Activated T-helper 2 cell treated with anti-CD3 and anti-CD28 coated beads, Interferon-gamma antibody, Interleukin-2, Interleukin-4, amounts not matched to agents 10 μg/mL and 5 μg/mL and 100 μg/mL, durations not matched to agents 14 hours and 24 hours and 36 hours (primary cell): ENCODE results near the gene ZNF362. TPM values are rescaled to one million over a fixed set of nuclear protein-coding genes. Genes with fewer than 3 reads are reported as not detected.

Source experiments
- DNase-seq: peaks from one replicate; pipeline ENCODE4 v3.0.0; 2021; ENCODE audit warnings: low spot score
- H3K27ac Mint-ChIP-seq: one replicate; pipeline ENCODE4 v1.8.0; 2021; ENCODE audit warnings: mixed read lengths
- H3K27me3 Mint-ChIP-seq: one replicate; pipeline ENCODE4 v1.8.0; 2021; ENCODE audit warnings: low read depth, mixed read lengths
- H3K36me3 Mint-ChIP-seq: one replicate; pipeline ENCODE4 v1.8.0; 2021; ENCODE audit warnings: low read depth, mixed read lengths
- H3K4me1 Mint-ChIP-seq: one replicate; pipeline ENCODE4 v1.8.0; 2021; ENCODE audit warnings: low read depth, mixed read lengths
- H3K4me3 Mint-ChIP-seq: one replicate; pipeline ENCODE4 v1.8.0; 2021; ENCODE audit warnings: low read depth, mild to moderate bottlenecking, moderate library complexity, mixed read lengths
- H3K9me3 Mint-ChIP-seq: one replicate; pipeline ENCODE4 v1.8.0; 2021; ENCODE audit warnings: mixed read lengths
- intact Hi-C: fragments of 100-400 bp; cut with micrococcal nuclease; formaldehyde crosslinking; loops from one replicate; pipeline ENCODE4 v1.15.1; 2023
- total RNA-seq: library from RNA; stranded (reverse); gene quantifications from 2 replicates; pipeline ENCODE4 v1.2.3, GENCODE V29; 2022

ZNF362 gene
- total RNA-seq, 1 donor from 2014 or later, result 22.2 TPM

DNA sequence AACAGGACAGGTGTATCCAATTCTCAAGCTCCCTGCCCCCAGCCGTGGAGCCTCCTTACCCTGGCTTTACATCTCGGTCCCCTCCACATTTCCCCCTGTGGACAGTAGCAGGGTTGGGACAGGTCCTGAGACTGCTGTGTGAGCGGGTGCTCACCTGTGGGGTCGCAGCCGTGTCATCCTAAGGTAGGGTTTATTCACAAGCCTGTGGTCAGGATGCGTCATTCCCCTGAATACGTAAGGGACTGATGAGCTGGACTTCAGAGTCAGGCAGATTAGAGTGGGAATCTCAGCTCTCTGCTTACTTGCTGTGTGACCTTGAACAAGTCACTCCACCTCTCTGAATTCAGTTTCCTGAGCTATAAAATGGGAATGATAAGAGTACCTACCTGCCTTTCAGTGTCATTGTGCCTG is 17.7 kb downstream of the ZNF362 start:
- peaks cover 5% of the 10 kb centered on the region for H3K36me3 Mint-ChIP-seq
- H3K9me3 Mint-ChIP-seq, result no peaks in the 10 kb centered on the region
- H3K27me3 Mint-ChIP-seq, result no peaks in the 10 kb centered on the region
- H3K27ac Mint-ChIP-seq, result no peak overlapping the region
- no peak overlapping the region for H3K4me3 Mint-ChIP-seq
- peaks cover 13% of the 10 kb centered on the region for H3K4me1 Mint-ChIP-seq
- intact Hi-C loops, result no loop called here
- DNase-seq, result no peak

GRCh38 chr1:33274446-33274845 is 18.2 kb downstream of the ZNF362 start:
- Mint-ChIP-seq H3K27me3 (no peaks in the 10 kb centered on the region), H3K4me1 (peaks cover 13% of the 10 kb centered on the region), H3K27ac (no peak overlapping the region), H3K36me3 (peaks cover 6% of the 10 kb centered on the region), H3K4me3 (no peak overlapping the region), H3K9me3 (no peaks in the 10 kb centered on the region)
- intact Hi-C loops, result no loop called here
- no peak for DNase-seq

DNA sequence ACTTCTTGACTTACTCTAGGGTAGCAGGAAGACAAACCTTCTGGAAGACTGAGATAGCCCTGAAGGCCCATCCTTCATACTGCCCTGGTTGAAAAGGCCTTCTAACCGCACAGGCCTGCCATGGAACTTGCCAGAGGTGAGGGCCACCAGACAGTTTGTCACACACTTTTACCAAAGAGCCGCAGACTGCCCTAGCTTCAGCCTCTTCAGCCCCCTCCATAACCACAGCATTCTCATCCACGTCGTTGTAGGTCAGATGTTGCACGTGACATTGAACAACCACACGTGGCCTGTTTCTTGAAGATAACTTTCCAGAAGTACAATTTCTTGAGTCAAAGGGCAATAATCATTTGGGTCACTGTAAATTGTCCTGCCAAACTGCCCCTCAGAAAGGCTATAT is 18.9 kb downstream of the ZNF362 start:
- intact Hi-C loops, result no loop called here
- peaks cover 13% of the 10 kb centered on the region for H3K4me1 Mint-ChIP-seq
- H3K27me3 Mint-ChIP-seq, result no peaks in the 10 kb centered on the region
- DNase-seq, result no peak
- H3K4me3 Mint-ChIP-seq, result no peak overlapping the region
- H3K36me3 Mint-ChIP-seq, result peaks cover 7% of the 10 kb centered on the region
- no peak overlapping the region for H3K27ac Mint-ChIP-seq
- no peaks in the 10 kb centered on the region for H3K9me3 Mint-ChIP-seq

DNA sequence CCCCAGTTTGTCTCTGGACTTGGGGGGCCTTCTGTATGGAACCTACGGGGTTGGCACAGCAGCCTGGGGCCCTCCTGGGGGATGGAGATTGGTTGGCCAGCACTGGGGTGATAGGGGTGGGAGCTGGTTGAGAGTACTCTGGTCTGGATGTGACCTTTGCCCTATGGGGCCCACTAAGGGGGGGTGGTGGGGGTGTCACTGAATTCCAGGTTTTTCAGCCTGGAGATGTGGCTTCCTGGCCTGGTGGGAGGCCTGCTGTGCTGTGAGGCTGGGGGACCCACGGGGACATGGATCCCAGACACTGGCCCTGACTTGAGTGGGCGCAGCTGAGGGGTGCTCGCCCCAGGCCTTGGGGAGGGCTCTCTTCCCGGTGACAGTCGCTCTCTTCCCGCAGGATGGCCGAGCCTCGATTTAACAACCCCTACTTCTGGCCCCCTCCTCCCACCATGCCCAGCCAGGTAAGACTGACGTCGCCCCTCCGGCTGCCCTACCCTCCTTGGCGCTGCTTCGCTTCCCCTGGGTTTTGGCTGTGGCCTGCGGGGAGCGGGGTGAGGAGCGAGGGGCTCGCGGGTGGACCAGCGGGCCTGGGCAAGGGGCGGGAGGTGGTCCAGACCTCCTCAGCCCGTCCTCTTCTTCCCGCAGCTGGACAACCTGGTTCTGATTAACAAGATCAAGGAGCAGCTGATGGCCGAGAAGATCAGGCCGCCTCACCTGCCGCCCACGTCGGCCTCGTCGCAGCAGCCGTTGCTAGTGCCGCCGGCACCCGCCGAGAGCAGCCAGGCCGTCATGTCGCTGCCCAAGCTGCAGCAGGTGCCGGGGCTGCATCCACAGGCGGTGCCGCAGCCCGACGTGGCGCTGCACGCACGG is 19.6 kb downstream of the ZNF362 start:
- Mint-ChIP-seq H3K4me1 (peaks cover 13% of the 10 kb centered on the region), H3K9me3 (no peaks in the 10 kb centered on the region), H3K4me3 (no peak overlapping the region), H3K27me3 (no peaks in the 10 kb centered on the region), H3K27ac (no peak overlapping the region), H3K36me3 (peaks cover 7% of the 10 kb centered on the region)
- no peak for DNase-seq
- intact Hi-C loops, result no loop called here

DNA sequence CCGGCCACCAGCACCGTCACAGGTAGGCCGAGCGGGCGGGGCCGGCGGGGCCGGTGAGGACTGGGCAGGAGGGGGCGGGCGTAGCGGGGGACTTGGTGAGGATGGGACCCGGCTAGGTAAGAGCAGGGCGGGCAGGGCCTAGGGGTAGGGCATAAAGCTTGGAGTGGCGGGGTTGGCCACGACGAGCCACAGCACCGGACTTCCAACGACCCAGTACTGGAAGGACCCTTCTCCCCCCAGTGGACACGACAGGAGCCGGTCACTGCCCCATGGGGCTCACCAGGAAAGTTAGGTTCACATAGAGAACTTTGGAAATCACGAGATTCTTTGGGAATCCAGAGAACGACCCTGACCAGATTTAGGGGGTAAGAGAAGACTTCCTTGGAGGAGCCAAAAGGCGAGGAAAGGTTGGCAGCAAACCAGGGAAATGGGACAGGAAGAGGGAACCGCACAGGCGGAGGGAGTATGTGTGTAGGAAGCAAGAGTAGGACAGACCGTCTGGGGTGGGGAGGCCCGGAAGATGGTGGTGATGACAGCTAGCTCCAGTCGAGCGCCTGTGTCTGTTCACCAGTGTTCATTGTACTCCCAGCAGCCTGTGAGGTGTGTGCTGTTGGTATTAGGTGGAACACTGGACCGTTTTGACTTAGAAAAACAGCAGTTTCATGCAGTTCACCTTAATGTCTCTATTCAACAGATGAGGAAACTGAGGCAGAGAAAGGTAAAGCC is 20.4 kb downstream of the ZNF362 start:
- DNase-seq, result no peak
- H3K27me3 Mint-ChIP-seq, result no peaks in the 10 kb centered on the region
- no peak overlapping the region for H3K4me3 Mint-ChIP-seq
- no peak overlapping the region for H3K27ac Mint-ChIP-seq
- intact Hi-C loops, result no loop called here
- no peaks in the 10 kb centered on the region for H3K9me3 Mint-ChIP-seq
- H3K4me1 Mint-ChIP-seq, result peaks cover 13% of the 10 kb centered on the region
- H3K36me3 Mint-ChIP-seq, result peaks cover 11% of the 10 kb centered on the region

DNA sequence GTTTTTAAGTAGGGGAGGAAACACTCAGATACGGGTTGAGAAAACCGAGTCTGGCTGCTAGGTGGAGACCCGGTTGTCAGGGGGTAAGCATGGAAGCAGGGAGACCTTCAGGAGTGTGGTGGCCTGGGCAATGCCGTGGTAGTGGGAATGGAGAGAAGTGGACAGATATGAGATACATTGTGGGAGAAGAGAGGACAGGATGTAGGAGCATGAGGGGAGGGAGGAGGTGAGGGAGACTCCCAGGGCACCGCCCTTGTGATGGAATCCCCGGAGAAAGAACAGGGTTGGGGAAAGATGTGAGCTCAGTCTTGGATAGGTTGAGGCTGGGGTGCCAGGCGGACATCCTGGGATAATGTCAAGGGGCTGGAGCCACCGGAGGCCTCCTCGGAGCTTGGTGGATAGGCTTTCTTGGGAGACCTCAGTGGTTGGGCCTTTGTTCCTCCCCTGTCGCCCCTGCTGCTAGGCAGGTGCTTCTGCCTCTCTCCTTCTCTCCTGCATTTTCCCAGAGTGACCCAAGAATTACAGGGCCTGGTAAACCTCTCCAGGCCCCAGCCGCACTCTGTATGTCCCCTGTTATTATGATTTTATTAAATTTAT is 21.3 kb downstream of the ZNF362 start:
- no peak for DNase-seq
- no peak overlapping the region for H3K27ac Mint-ChIP-seq
- no peaks in the 10 kb centered on the region for H3K9me3 Mint-ChIP-seq
- peaks cover 19% of the 10 kb centered on the region for H3K36me3 Mint-ChIP-seq
- no peak overlapping the region for H3K4me3 Mint-ChIP-seq
- peaks cover 11% of the 10 kb centered on the region for H3K4me1 Mint-ChIP-seq
- H3K27me3 Mint-ChIP-seq, result no peaks in the 10 kb centered on the region
- intact Hi-C loops, result no loop called here

- no peak for DNase-seq
- Mint-ChIP-seq H3K4me3 (no peak overlapping the region), H3K27ac (no peak overlapping the region), H3K36me3 (peaks cover 30% of the 10 kb centered on the region), H3K9me3 (no peaks in the 10 kb centered on the region), H3K4me1 (no peaks in the 10 kb centered on the region), H3K27me3 (no peaks in the 10 kb centered on the region)
- intact Hi-C loops, result no loop called here
These were observed 23.9 kb downstream of the ZNF362 start for GRCh38 chr1:33280091-33280661.

DNA sequence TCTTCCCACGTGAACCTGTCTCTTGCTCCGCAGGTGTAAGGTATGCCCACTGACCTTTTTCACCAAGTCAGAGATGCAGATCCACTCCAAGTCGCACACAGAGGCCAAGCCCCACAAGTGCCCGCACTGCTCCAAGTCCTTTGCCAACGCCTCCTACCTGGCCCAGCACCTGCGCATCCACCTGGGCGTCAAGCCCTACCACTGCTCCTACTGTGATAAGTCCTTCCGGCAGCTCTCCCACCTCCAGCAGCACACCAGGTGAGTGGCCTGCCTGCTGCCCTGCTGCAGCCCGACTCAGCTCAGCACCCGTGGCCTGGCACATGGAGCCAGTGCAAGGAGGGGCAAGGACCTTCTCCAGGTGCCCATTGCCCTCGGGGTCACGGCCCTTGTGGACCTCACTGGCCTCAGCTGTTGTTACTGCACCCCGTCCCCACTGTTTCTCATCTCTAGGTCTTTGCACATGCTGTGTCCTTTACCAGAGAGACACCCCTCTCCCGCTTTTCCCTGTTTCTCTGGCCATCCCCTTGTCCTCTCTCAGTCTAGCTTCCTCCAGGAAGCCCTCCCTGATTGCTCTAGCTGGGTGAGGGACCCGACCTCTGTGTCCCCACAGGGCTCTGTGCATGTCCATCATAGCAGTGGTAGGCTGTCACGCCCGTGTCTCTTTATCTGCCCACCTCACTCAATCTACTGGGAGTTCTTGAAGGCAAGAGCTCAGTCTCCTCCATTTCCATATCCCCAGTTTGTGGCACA is 25.4 kb downstream of the ZNF362 start:
- Mint-ChIP-seq H3K9me3 (no peaks in the 10 kb centered on the region), H3K4me3 (no peak overlapping the region), H3K27ac (no peak overlapping the region), H3K27me3 (no peaks in the 10 kb centered on the region), H3K36me3 (peaks cover 30% of the 10 kb centered on the region), H3K4me1 (no peaks in the 10 kb centered on the region)
- intact Hi-C loops, result no loop called here
- DNase-seq, result no peak

- no peak for DNase-seq
- Mint-ChIP-seq H3K27me3 (no peaks in the 10 kb centered on the region), H3K9me3 (no peaks in the 10 kb centered on the region), H3K4me3 (no peak overlapping the region), H3K27ac (no peak overlapping the region), H3K36me3 (peaks cover 30% of the 10 kb centered on the region), H3K4me1 (no peaks in the 10 kb centered on the region)
- intact Hi-C loops, result no loop called here
These were observed 26.5 kb downstream of the ZNF362 start for GRCh38 chr1:33282791-33283190.

- Mint-ChIP-seq H3K9me3 (no peaks in the 10 kb centered on the region), H3K4me3 (no peak overlapping the region), H3K27ac (no peak overlapping the region), H3K36me3 (peaks cover 38% of the 10 kb centered on the region), H3K4me1 (no peaks in the 10 kb centered on the region), H3K27me3 (no peaks in the 10 kb centered on the region)
- intact Hi-C loops, result no loop called here
- DNase-seq, result no peak
These were observed 27.8 kb downstream of the ZNF362 start for GRCh38 chr1:33284049-33284448.

DNA sequence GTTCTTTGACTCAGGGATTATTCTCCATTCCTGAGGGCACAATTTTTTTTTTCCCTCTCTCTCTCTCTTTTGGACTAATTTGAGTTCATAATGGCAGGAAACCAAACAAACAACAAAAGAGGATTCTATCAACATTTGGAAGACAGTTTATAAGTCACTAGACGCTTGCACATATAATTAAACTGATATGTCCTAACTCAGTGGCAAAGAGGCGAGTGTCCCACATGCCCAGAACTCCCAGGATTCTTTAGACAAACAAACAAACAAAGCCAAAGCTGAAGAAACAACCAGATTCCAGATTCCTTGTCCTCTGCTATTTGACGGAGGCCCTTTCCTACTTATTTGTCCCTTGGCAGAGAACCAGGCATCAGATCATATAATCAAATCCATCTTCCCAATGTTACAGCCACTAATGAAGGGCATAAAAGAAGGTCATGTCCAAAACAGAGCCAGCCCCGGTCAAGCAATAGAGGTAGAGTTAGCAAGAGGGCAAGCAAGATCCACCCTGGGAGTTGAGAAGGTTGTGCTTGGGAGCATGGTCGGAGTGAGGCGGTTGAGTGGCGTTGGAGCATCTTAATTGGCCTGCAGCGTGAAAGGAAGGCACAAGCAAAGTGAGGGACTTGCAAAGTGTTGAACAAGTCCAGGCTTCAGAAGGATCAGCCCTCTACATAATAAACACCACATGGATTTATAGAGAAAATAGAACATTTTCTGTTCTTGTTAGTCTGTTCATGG is 30.3 kb downstream of the ZNF362 start:
- intact Hi-C loops, result no loop called here
- no peaks in the 10 kb centered on the region for H3K4me1 Mint-ChIP-seq
- no peak overlapping the region for H3K4me3 Mint-ChIP-seq
- H3K9me3 Mint-ChIP-seq, result no peaks in the 10 kb centered on the region
- H3K27ac Mint-ChIP-seq, result no peak overlapping the region
- H3K36me3 Mint-ChIP-seq, result peaks cover 43% of the 10 kb centered on the region
- no peaks in the 10 kb centered on the region for H3K27me3 Mint-ChIP-seq
- no peak for DNase-seq

DNA sequence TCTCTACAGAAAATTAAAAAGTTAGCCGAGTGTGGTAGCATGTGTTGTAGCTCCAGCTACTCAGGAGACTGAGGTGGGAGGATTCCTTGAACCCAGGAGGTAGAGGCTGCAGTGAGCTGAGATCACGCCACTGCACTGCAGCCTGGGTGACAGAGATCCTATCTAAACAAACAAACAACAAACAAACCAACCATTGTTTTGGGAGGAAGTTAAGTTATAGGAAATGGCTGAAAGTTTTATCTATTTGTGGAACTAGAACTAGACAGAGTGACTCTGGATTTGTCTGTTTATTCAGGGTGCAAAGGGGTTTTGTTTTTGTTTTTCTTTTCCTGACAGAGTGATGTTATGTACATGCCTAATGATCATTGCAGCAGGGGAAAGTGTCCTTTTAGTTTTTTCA is 31.0 kb downstream of the ZNF362 start:
- intact Hi-C loops, result no loop called here
- H3K27ac Mint-ChIP-seq, result no peak overlapping the region
- no peak overlapping the region for H3K4me3 Mint-ChIP-seq
- H3K36me3 Mint-ChIP-seq, result peaks cover 36% of the 10 kb centered on the region
- H3K9me3 Mint-ChIP-seq, result no peaks in the 10 kb centered on the region
- DNase-seq, result no peak
- H3K4me1 Mint-ChIP-seq, result no peaks in the 10 kb centered on the region
- H3K27me3 Mint-ChIP-seq, result no peaks in the 10 kb centered on the region
